SU-DHL-6 (cell line): ENCODE data around the gene OR10A6.

Experiments
- H2AFZ ChIP-seq: fragments of 200-600 bp; sonication (generic); 2 replicates; pipeline ENCODE4 v1.6.1; 2014; ENCODE audit warnings: low read depth, mild to moderate bottlenecking, moderate library complexity, mixed read lengths, antibody characterized with exemption, low read length; ENCODE audit not compliant: severe bottlenecking
- H3F3A ChIP-seq: fragments of 200-600 bp; shearing (Covaris generic); 2 replicates; pipeline ENCODE4 v1.6.0; 2016; ENCODE audit warnings: antibody characterized with exemption, mild to moderate bottlenecking; ENCODE audit not compliant: insufficient read depth
- H3K27ac ChIP-seq: fragments of 200-600 bp; sonication (generic); 2 replicates; pipeline ENCODE4 v1.5.1; 2016; ENCODE audit warnings: low read depth, mild to moderate bottlenecking, low read length, moderate library complexity, mixed read lengths
- H3K27me3 ChIP-seq: fragments of 200-600 bp; sonication (generic), shearing (Covaris generic); 2 replicates; pipeline ENCODE4 v1.6.0; 2014; ENCODE audit warnings: mild to moderate bottlenecking, low read length
- H3K36me3 ChIP-seq: fragments of 200-600 bp; sonication (generic); 2 replicates; pipeline ENCODE4 v1.6.1; 2014; ENCODE audit warnings: mild to moderate bottlenecking, low read length, mixed read lengths
- H3K4me2 ChIP-seq: fragments of 300-600, 200-600 bp; shearing (Covaris generic), sonication (generic); 2 replicates; pipeline ENCODE4 v1.6.0; 2014; ENCODE audit warnings: low read length, low read depth, mild to moderate bottlenecking; ENCODE audit not compliant: poor library complexity, severe bottlenecking
- H3K4me3 ChIP-seq: fragments of 200-600 bp; sonication (generic); 2 replicates; pipeline ENCODE4 v1.5.1; 2014; ENCODE audit warnings: antibody characterized with exemption, low read length, mild to moderate bottlenecking, mixed read lengths; ENCODE audit not compliant: insufficient read depth, poor library complexity, severe bottlenecking
- H3K79me2 ChIP-seq: fragments of 200-600 bp; sonication (generic); 2 replicates; pipeline ENCODE4 v1.6.1; 2014; ENCODE audit warnings: mild to moderate bottlenecking, low read length, moderate library complexity; ENCODE audit not compliant: insufficient read depth
- H3K9ac ChIP-seq: fragments of 200-600 bp; sonication (generic); 2 replicates; pipeline ENCODE4 v1.7.0; 2014; ENCODE audit warnings: mild to moderate bottlenecking, low read length
- H3K9me2 ChIP-seq: fragments of 200-600 bp; sonication (generic); replicated peaks from 2 replicates; pipeline ENCODE4 v1.6.1; 2014; ENCODE audit warnings: low read length; ENCODE audit not compliant: insufficient read depth
- H3K9me3 ChIP-seq: fragments of 200-600 bp; sonication (generic); 2 replicates; pipeline ENCODE4 v1.6.1; 2014; ENCODE audit warnings: low read length, mixed read lengths; ENCODE audit not compliant: insufficient read depth
- H4K20me1 ChIP-seq: fragments of 200-600 bp; sonication (generic); 2 replicates; pipeline ENCODE4 v1.6.1; 2014; ENCODE audit warnings: low read depth, mild to moderate bottlenecking, antibody characterized with exemption, low read length, moderate library complexity, mixed read lengths
- EZH2phosphoT487 ChIP-seq: fragments of 200-600 bp; sonication (generic), shearing (Covaris generic); conservative IDR thresholded peaks from 2 replicates; pipeline ENCODE4 v1.6.1; 2018; ENCODE audit warnings: mild to moderate bottlenecking, antibody characterized with exemption, low read length, moderate library complexity, mixed read lengths
- TF ChIP-seq, protein P1 (sequence below): fragments of 200-600 bp; sonication (generic); IDR thresholded peaks from one replicate; pipeline ENCODE4 v1.5.1; 2017; ENCODE audit warnings: antibody characterized with exemption, mild to moderate bottlenecking, low read length, moderate library complexity; ENCODE audit not compliant: insufficient read depth, poor library complexity, severe bottlenecking

The OR10A6 gene

DNA sequence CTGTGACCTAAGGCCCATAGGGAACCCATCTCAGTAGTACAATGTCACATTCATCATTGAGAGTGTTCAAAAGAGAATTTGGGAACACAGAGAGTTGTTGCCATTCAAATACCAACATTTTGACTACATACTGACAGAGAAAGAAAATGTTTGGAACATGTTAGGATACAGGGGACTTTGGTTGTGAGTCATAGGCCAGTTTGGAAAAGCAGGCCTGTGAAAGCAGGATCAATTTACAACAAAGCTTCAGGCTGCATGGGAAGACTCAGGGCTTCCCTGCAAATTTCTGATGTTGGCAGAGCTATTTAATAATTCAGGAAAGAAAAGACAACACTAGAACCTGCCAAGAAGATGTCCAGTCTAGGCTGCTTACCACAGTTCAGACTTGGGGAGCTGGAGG, 33.8 kb upstream of the OR10A6 start:
- Histone ChIP-seq H3K4me3 (no peak overlapping the region), H3K4me2 (no peak overlapping the region), H3K9ac (no peak overlapping the region), H4K20me1 (no peaks in the 10 kb centered on the region), H3K9me2 (no peaks in the 10 kb centered on the region), H2AFZ (no peak overlapping the region), H3K79me2 (no peaks in the 10 kb centered on the region), H3K27me3 (no peaks in the 10 kb centered on the region), H3F3A (no peaks in the 10 kb centered on the region), H3K9me3 (no peaks in the 10 kb centered on the region), H3K36me3 (no peaks in the 10 kb centered on the region), H3K27ac (no peak overlapping the region)
- no peak for TF ChIP-seq EZH2phosphoT487
- TF ChIP-seq, protein P1, sequence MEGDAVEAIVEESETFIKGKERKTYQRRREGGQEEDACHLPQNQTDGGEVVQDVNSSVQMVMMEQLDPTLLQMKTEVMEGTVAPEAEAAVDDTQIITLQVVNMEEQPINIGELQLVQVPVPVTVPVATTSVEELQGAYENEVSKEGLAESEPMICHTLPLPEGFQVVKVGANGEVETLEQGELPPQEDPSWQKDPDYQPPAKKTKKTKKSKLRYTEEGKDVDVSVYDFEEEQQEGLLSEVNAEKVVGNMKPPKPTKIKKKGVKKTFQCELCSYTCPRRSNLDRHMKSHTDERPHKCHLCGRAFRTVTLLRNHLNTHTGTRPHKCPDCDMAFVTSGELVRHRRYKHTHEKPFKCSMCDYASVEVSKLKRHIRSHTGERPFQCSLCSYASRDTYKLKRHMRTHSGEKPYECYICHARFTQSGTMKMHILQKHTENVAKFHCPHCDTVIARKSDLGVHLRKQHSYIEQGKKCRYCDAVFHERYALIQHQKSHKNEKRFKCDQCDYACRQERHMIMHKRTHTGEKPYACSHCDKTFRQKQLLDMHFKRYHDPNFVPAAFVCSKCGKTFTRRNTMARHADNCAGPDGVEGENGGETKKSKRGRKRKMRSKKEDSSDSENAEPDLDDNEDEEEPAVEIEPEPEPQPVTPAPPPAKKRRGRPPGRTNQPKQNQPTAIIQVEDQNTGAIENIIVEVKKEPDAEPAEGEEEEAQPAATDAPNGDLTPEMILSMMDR = no peak

DNA sequence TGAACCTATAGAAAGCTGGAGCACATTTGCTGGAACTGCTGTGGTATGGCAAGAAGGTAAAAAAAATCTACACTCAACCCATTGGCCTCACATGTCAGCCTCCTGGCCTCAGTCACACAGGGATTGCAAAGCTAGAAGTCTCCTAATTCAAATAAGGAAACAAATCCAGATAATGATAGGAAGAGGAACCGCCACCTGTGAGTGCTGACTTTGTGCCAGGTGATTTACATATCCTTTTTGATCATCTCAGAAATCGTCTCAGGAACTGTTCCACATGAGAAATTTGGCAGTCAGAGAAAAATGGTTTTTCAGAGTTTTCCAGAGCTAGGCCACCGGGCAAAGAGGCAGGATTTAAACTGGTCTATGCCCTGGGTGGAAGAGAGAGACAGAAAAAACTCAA, 33.2 kb upstream of the OR10A6 start:
- Histone ChIP-seq H4K20me1 (no peaks in the 10 kb centered on the region), H3K9ac (no peak overlapping the region), H3K4me2 (no peak overlapping the region), H3K9me2 (no peaks in the 10 kb centered on the region), H3K4me3 (no peak overlapping the region), H3K79me2 (no peaks in the 10 kb centered on the region), H3K9me3 (no peaks in the 10 kb centered on the region), H3K36me3 (no peaks in the 10 kb centered on the region), H2AFZ (no peak overlapping the region), H3K27me3 (no peaks in the 10 kb centered on the region), H3K27ac (no peak overlapping the region), H3F3A (no peaks in the 10 kb centered on the region)
- TF ChIP-seq, protein P1 = no peak
- TF ChIP-seq EZH2phosphoT487 = no peak

DNA sequence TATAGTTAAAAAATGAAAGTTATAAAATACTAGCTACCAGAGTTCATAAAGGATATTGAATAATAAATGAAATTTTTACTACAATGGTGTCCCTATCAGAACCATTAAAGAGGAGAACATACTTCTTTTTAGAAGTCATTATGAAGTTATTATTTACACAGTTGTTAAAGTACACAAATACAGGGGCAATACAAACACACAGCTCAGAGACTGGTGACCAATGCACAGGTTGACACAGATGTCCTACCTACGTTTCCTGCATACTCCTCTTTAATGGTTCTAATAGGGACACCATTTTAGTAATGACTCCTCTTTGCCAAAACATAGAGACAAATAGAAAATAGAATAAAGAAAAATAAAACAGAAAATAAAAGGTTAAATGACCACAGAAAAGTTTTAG, 24.1 kb upstream of the OR10A6 start:
- TF ChIP-seq EZH2phosphoT487 = no peak
- TF ChIP-seq, protein P1 = no peak
- Histone ChIP-seq H2AFZ (no peak overlapping the region), H3F3A (no peaks in the 10 kb centered on the region)

DNA sequence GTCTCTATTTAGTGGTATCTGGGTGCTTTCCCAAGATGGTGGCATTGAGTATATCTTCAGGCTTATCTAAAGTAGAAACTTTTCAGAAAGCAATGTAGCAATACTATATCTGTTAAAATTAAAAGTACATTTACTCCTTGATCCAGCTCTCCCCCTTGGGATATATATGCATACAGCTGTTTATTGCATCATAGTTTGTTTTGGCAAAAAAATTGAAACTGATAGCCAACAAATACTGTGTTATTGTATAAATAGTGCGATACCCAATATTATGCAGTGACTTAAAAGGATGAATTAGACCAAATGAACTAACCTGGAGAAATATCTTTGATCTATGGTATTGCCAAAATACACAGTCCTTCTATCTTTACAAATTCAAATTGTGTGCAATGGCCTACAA, 18.9 kb upstream of the OR10A6 start:
- H3K27me3 ChIP-seq = no peaks in the 10 kb centered on the region
- H3K9me3 ChIP-seq = no peaks in the 10 kb centered on the region
- H3K9ac ChIP-seq = no peak overlapping the region
- H2AFZ ChIP-seq = no peak overlapping the region
- H3K36me3 ChIP-seq = no peaks in the 10 kb centered on the region
- no peaks in the 10 kb centered on the region for H3F3A ChIP-seq
- H3K9me2 ChIP-seq = no peaks in the 10 kb centered on the region
- H3K4me2 ChIP-seq = no peak overlapping the region
- no peak overlapping the region for H3K4me3 ChIP-seq
- TF ChIP-seq EZH2phosphoT487 = no peak
- TF ChIP-seq, protein P1 = no peak
- no peaks in the 10 kb centered on the region for H3K79me2 ChIP-seq
- no peaks in the 10 kb centered on the region for H4K20me1 ChIP-seq
- H3K27ac ChIP-seq = no peak overlapping the region

More for the DNA sequence above, 24.1 kb upstream of the OR10A6 start:
- H3K9me3 ChIP-seq = no peaks in the 10 kb centered on the region
- H4K20me1 ChIP-seq = no peaks in the 10 kb centered on the region
- no peaks in the 10 kb centered on the region for H3K79me2 ChIP-seq
- H3K27ac ChIP-seq = no peak overlapping the region
- no peak overlapping the region for H3K4me2 ChIP-seq
- no peaks in the 10 kb centered on the region for H3K36me3 ChIP-seq
- H3K9ac ChIP-seq = no peak overlapping the region
- no peaks in the 10 kb centered on the region for H3K27me3 ChIP-seq
- H3K4me3 ChIP-seq = no peak overlapping the region
- H3K9me2 ChIP-seq = no peaks in the 10 kb centered on the region
